Osteoblast (primary cell): ENCODE measurements around the gene UBE2H. TPM values are rescaled to one million over a fixed set of nuclear protein-coding genes. Genes with fewer than 3 reads are reported as not detected.
A peak's percentile ranks its signal among the peaks of the same experiment; 100 is the strongest.

ENCODE experiments used
- DNase-seq: peaks from one replicate; pipeline ENCODE4 v3.0.0; 2011; ENCODE audit warnings: low spot score, mixed read lengths; ENCODE audit not compliant: insufficient read length; ENCODE audit errors: missing footprints
- H2AFZ ChIP-seq: 2 replicates; pipeline ENCODE4 v1.6.0; 2011; ENCODE audit warnings: mild to moderate bottlenecking, low read length
- H3K27ac ChIP-seq: 2 replicates; pipeline ENCODE4 v1.5.1; 2011; ENCODE audit warnings: mild to moderate bottlenecking, low read depth, low read length, moderate library complexity
- H3K27me3 ChIP-seq: 2 replicates; pipeline ENCODE4 v1.6.0; 2012; ENCODE audit warnings: mild to moderate bottlenecking, control low read depth, inconsistent platforms, low read length, moderate library complexity; ENCODE audit not compliant: insufficient read depth
- H3K36me3 ChIP-seq: 2 replicates; pipeline ENCODE4 v1.5.1; 2011; ENCODE audit warnings: mild to moderate bottlenecking, low read length, control low read depth, moderate library complexity; ENCODE audit not compliant: insufficient read depth
- H3K4me1 ChIP-seq: 2 replicates; pipeline ENCODE4 v1.5.1; 2011; ENCODE audit warnings: mild to moderate bottlenecking, low read length, control low read depth, moderate library complexity; ENCODE audit not compliant: insufficient read depth
- H3K4me2 ChIP-seq: 2 replicates; pipeline ENCODE4 v1.6.0; 2011; ENCODE audit warnings: mild to moderate bottlenecking, low read length; ENCODE audit not compliant: insufficient read depth
- H3K4me3 ChIP-seq: fragments of 200-600 bp; sonication (generic); 3 replicates; pipeline ENCODE4 v1.5.1; 2012; ENCODE audit warnings: mild to moderate bottlenecking, low read length, inconsistent platforms; ENCODE audit not compliant: insufficient read depth
- H3K79me2 ChIP-seq: 2 replicates; pipeline ENCODE4 v1.6.0; 2012; ENCODE audit warnings: mild to moderate bottlenecking, low read length, control low read depth, inconsistent platforms; ENCODE audit not compliant: insufficient read depth
- H3K9me3 ChIP-seq: 2 replicates; pipeline ENCODE4 v1.5.1; 2011; ENCODE audit warnings: low read depth, low read length, control low read depth
- H4K20me1 ChIP-seq: 2 replicates; pipeline ENCODE4 v1.6.0; 2012; ENCODE audit warnings: mild to moderate bottlenecking, low read length, control low read depth; ENCODE audit not compliant: insufficient read depth
- total RNA-seq: library from RNA; depleted of rRNA; stranded (reverse); fragments of >200 nt; gene quantifications from 2 replicates; pipeline ENCODE4 v1.2.3, GENCODE V29; 2012
- TF ChIP-seq, protein P1 (sequence below): IDR thresholded peaks from 2 replicates; pipeline ENCODE4 v1.5.1; 2011; ENCODE audit warnings: mild to moderate bottlenecking, low read depth, low read length, moderate library complexity; ENCODE audit errors: extremely low read depth

The UBE2H gene
- total RNA-seq, 1 donor: 61.2 TPM

DNA sequence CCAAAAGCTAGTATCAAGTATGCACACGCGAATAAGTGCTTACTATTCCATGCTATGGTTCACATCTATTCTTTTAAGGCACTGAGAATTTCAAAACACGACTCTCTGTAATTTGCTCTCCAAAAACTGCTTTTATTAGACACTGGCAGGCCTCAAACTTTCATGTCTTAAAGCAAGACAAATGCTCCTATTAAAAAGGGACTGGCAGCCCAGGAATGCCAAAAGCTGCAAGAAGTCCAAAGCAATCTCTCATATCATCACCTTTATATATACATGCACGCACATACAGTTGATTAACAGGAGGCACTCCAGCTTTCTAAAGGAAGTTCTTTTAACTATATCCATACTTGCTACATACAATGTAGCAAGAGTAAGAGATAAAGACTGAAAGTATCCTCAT, 34.8 kb downstream of the UBE2H start:
- Histone ChIP-seq H3K36me3 (peaks cover 3% of the 10 kb centered on the region), H3K27me3 (no peaks in the 10 kb centered on the region), H4K20me1 (peaks cover 65% of the 10 kb centered on the region), H3K27ac (no peak overlapping the region), H2AFZ (no peak overlapping the region), H3K4me2 (no peak overlapping the region), H3K4me1 (peaks cover 3% of the 10 kb centered on the region), H3K9me3 (no peaks in the 10 kb centered on the region), H3K79me2 (peaks cover 84% of the 10 kb centered on the region), H3K4me3 (no peak overlapping the region)
- TF ChIP-seq, protein P1, sequence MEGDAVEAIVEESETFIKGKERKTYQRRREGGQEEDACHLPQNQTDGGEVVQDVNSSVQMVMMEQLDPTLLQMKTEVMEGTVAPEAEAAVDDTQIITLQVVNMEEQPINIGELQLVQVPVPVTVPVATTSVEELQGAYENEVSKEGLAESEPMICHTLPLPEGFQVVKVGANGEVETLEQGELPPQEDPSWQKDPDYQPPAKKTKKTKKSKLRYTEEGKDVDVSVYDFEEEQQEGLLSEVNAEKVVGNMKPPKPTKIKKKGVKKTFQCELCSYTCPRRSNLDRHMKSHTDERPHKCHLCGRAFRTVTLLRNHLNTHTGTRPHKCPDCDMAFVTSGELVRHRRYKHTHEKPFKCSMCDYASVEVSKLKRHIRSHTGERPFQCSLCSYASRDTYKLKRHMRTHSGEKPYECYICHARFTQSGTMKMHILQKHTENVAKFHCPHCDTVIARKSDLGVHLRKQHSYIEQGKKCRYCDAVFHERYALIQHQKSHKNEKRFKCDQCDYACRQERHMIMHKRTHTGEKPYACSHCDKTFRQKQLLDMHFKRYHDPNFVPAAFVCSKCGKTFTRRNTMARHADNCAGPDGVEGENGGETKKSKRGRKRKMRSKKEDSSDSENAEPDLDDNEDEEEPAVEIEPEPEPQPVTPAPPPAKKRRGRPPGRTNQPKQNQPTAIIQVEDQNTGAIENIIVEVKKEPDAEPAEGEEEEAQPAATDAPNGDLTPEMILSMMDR: no peak
- no peak for DNase-seq

DNA sequence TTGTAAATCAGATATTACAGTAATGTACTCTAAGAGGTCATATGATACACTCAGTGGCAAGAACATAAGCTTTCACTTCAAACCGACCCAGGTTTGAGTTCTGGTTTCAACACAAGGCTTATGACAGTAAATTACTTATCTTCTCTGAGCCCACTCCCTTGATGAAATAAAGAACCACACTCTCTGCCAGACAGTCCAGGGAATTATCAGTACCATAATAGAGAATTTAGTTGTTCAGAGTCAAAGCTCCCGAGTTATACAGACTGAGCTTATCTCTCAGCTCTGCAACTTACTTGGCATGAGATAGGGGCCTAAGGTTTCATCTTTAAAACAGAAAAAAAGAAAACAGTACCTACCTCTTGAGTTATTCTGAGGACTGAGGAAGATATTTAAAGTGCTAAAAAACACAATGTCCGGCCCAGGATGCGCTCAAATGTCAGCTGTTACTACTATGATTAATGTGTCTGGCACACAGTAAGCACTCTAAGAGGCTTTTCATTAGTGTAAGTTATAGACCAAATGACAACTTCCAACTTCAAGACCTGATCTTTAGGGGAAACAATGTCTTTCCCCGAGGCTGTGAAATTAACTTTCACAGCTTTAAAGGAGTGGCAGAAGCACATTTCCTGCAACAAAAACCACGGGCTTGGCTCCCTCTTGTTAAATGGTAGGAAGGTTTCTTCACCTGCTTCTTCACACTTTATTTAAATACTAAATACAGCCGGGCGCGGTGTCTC, 38.1 kb downstream of the UBE2H start:
- H3K79me2 ChIP-seq: peaks cover 85% of the 10 kb centered on the region
- H3K9me3 ChIP-seq: no peaks in the 10 kb centered on the region
- TF ChIP-seq, protein P1: no peak
- no peak overlapping the region for H3K4me2 ChIP-seq
- H3K27me3 ChIP-seq: no peaks in the 10 kb centered on the region
- H4K20me1 ChIP-seq: peaks cover 62% of the 10 kb centered on the region
- DNase-seq: no peak
- no peak overlapping the region for H3K4me3 ChIP-seq
- no peak overlapping the region for H3K27ac ChIP-seq
- H3K36me3 ChIP-seq: no peaks in the 10 kb centered on the region
- no peak overlapping the region for H2AFZ ChIP-seq
- H3K4me1 ChIP-seq: peaks cover 9% of the 10 kb centered on the region

DNA sequence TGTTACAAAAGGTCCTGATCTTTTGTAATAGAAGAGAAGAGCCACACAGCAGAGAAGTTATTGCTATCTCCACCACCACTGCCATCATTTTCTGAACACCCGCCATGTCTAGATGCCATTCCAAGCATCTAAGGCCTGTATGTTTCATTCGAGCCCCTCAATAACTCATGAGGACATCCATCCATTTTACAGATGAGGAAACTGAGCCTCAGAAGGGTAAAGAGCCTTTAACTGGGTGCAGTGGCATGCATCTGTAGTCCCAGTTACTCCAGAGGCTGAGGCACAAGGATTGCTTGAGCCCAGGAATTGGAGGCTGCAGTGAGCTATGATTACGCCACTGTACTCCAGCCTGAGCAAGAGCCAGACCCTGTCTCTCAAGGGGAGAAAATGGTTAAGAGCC, 39.3 kb downstream of the UBE2H start:
- DNase-seq: no peak
- no peak overlapping the region for H3K4me2 ChIP-seq
- no peak overlapping the region for H2AFZ ChIP-seq
- H3K9me3 ChIP-seq: no peaks in the 10 kb centered on the region
- peaks cover 13% of the 10 kb centered on the region for H3K4me1 ChIP-seq
- no peak overlapping the region for H3K27ac ChIP-seq
- peaks cover 86% of the 10 kb centered on the region for H3K79me2 ChIP-seq
- no peaks in the 10 kb centered on the region for H3K27me3 ChIP-seq
- TF ChIP-seq, protein P1: no peak
- H3K4me3 ChIP-seq: no peak overlapping the region
- no peaks in the 10 kb centered on the region for H3K36me3 ChIP-seq
- H4K20me1 ChIP-seq: peaks cover 61% of the 10 kb centered on the region

DNA sequence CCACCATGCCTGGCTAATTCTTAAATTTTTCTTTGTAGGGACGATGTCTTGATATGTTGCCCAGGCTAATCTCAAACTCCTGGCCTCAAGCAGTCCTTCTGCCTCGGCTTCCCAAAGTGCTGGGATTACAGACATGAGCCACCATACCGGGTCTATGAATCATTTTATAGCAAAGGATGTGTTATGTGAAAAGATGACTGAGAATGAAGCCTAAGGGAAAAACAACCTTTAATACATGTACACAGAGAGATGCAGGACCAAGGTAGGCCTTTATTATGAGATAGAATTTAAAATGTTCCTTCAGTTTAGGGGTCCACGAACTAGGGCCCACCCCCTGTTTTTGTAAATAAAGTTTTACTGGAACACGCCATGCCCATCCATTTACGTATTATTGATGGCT, 41.0 kb downstream of the UBE2H start:
- Histone ChIP-seq H3K4me3 (no peak overlapping the region), H4K20me1 (peaks cover 62% of the 10 kb centered on the region), H3K4me2 (no peak overlapping the region), H3K4me1 (peaks cover 20% of the 10 kb centered on the region), H3K36me3 (no peaks in the 10 kb centered on the region), H3K27me3 (no peaks in the 10 kb centered on the region), H2AFZ (no peak overlapping the region), H3K9me3 (no peaks in the 10 kb centered on the region), H3K27ac (no peak overlapping the region), H3K79me2 (peaks cover 85% of the 10 kb centered on the region)
- TF ChIP-seq, protein P1: no peak
- peak; percentile 58 for DNase-seq
